Endothelial cell (in vitro differentiated cells): ENCODE results near the gene RASGEF1C. TPM values are rescaled to one million over a fixed set of nuclear protein-coding genes. Genes with fewer than 3 reads are reported as not detected.

Experiments
- DNase-seq: peaks from one replicate; pipeline ENCODE4 v3.0.0; 2021; ENCODE audit warnings: low spot score
- H3K27ac Mint-ChIP-seq: one replicate; pipeline ENCODE4 v1.8.0; 2021; ENCODE audit warnings: mixed read lengths, inconsistent platforms; ENCODE audit not compliant: unreplicated experiment
- H3K27me3 Mint-ChIP-seq: one replicate; pipeline ENCODE4 v1.8.0; 2021; ENCODE audit warnings: mild to moderate bottlenecking, moderate library complexity, mixed read lengths, inconsistent platforms; ENCODE audit not compliant: unreplicated experiment
- H3K36me3 Mint-ChIP-seq: one replicate; pipeline ENCODE4 v1.8.0; 2021; ENCODE audit warnings: mild to moderate bottlenecking, low read depth, mixed read lengths, inconsistent platforms; ENCODE audit not compliant: unreplicated experiment
- H3K4me1 Mint-ChIP-seq: one replicate; pipeline ENCODE4 v1.8.0; 2021; ENCODE audit warnings: mild to moderate bottlenecking, mixed read lengths, inconsistent platforms; ENCODE audit not compliant: unreplicated experiment
- H3K4me3 Mint-ChIP-seq: one replicate; pipeline ENCODE4 v1.8.0; 2021; ENCODE audit warnings: mild to moderate bottlenecking, mixed read lengths, inconsistent platforms; ENCODE audit not compliant: unreplicated experiment
- H3K9me3 Mint-ChIP-seq: one replicate; pipeline ENCODE4 v1.8.0; 2021; ENCODE audit warnings: mixed read lengths, inconsistent platforms; ENCODE audit not compliant: unreplicated experiment
- total RNA-seq: library from RNA; stranded (reverse); fragmentation: NEBNext Ultra II Directional; extraction: Animal tissue kit (Norgen Biotek cat#: 25700); gene quantifications from one replicate; pipeline ENCODE4 v1.2.1, GENCODE V29; 2021; ENCODE audit not compliant: unreplicated experiment
- TF ChIP-seq, protein P1 (sequence below): fragments of 200-600 bp; sonication (generic); IDR thresholded peaks from one replicate; pipeline ENCODE4 v1.5.0; 2021; ENCODE audit warnings: antibody characterized with exemption; ENCODE audit not compliant: unreplicated experiment

The RASGEF1C gene
- total RNA-seq, 1 donor from 2014 or later = 0.64 TPM

DNA sequence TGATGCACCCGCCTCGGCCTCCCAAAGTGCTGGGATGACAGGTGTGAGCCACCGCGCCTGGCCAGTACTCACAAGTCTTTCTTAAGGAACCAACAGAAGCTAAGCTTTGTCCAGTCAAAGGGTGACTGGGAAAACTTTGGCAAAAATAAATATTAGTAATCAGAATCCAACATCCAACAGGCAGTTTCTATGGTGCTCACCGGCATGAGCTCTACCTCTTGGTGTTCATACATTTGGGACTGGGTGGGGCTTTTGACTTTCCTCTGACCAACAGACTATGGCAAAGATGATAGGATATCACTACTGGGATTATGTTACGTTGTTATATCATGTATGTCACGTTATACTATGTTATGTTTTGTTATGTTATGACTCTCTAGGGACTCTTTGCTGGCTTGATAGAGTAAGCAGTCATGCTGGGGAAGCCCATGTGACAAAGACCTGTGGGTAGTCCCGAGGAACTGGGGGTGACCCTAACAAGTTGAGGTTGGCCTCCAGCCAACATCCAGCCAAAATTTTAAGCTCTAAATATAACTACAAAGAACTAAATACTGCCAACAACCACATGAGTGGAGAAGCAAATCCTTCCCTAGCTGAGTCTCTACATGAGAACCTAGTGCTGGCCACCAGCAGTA lies 6.0 kb downstream of the RASGEF1C start:
- Mint-ChIP-seq H3K4me1 (peaks cover under 1% of the 10 kb centered on the region), H3K9me3 (no peaks in the 10 kb centered on the region), H3K27ac (no peak overlapping the region), H3K27me3 (peaks cover 2% of the 10 kb centered on the region), H3K36me3 (no peaks in the 10 kb centered on the region), H3K4me3 (no peak overlapping the region)
- no peak for DNase-seq
- TF ChIP-seq, protein P1, sequence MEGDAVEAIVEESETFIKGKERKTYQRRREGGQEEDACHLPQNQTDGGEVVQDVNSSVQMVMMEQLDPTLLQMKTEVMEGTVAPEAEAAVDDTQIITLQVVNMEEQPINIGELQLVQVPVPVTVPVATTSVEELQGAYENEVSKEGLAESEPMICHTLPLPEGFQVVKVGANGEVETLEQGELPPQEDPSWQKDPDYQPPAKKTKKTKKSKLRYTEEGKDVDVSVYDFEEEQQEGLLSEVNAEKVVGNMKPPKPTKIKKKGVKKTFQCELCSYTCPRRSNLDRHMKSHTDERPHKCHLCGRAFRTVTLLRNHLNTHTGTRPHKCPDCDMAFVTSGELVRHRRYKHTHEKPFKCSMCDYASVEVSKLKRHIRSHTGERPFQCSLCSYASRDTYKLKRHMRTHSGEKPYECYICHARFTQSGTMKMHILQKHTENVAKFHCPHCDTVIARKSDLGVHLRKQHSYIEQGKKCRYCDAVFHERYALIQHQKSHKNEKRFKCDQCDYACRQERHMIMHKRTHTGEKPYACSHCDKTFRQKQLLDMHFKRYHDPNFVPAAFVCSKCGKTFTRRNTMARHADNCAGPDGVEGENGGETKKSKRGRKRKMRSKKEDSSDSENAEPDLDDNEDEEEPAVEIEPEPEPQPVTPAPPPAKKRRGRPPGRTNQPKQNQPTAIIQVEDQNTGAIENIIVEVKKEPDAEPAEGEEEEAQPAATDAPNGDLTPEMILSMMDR = no peak

DNA sequence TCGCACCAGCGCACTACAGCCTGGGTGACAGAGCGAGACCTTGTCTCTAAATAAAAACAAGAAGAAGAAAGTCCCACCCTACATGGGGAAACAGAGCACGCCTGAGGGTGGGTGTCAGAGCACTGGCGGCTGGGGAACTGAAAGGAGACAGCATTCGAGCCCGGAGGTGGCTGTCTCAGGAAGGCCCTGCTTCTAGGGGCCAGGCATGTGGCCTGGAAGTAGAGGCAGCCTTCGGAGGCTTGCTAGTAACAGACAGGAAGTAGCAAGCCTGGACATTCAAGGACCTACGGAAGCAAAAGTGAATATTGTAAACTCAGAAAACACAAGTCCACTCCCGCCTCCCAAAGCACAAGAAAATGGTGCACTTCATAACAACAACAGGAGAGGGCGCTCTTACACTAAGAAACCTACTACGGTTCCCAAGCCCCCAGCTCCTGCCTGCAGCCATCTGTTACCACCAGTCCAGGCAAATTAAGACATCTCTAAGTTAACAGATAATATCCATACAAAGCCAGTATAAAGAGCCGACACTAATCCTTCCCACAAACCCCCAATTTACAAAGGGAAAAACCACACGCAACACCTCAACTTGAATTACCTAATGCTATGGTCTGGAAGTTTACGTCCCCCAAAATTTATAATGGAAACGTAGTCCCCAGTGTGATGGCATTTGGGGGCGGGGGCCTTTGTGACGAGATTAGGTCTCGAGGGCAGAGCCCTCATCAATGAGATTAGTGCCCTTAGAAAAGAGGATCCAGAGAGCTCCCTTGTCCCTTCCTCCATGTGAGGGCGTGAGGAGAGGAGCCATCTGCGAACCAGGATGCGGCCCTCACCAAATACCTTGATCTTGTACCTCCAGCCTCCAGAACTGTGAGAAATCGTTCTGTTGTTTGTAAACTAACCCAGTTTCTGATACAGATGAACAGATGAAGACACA lies 7.7 kb downstream of the RASGEF1C start:
- Mint-ChIP-seq H3K4me1 (no peaks in the 10 kb centered on the region), H3K27me3 (no peaks in the 10 kb centered on the region), H3K4me3 (no peak overlapping the region), H3K36me3 (no peaks in the 10 kb centered on the region), H3K9me3 (no peaks in the 10 kb centered on the region), H3K27ac (no peak overlapping the region)
- TF ChIP-seq, protein P1 = peak; percentile 83
- peak; percentile 66 for DNase-seq

DNA sequence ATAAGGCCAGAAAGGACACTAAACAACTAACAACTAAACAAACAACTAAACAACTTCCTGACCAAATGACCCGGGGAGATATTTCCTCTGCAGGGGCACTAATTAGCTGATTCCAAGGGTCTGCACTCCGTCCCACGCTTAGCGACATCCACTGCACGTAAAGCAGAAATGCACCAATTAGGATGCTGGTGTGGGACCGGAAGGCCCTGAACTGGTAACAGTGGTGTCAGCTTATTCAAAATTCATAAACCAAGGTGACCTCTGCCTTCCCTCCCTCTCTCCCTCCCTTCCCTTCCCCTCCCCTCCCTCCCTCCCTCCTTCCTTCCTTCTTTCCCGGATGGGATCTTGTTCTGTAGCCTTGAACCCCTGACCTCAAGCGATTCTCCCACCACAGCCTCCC lies 9.6 kb downstream of the RASGEF1C start:
- no peak for DNase-seq
- TF ChIP-seq, protein P1 = no peak
- no peak overlapping the region for H3K27ac Mint-ChIP-seq
- H3K36me3 Mint-ChIP-seq = no peaks in the 10 kb centered on the region
- no peaks in the 10 kb centered on the region for H3K27me3 Mint-ChIP-seq
- no peaks in the 10 kb centered on the region for H3K9me3 Mint-ChIP-seq
- H3K4me1 Mint-ChIP-seq = no peaks in the 10 kb centered on the region
- H3K4me3 Mint-ChIP-seq = no peak overlapping the region

DNA sequence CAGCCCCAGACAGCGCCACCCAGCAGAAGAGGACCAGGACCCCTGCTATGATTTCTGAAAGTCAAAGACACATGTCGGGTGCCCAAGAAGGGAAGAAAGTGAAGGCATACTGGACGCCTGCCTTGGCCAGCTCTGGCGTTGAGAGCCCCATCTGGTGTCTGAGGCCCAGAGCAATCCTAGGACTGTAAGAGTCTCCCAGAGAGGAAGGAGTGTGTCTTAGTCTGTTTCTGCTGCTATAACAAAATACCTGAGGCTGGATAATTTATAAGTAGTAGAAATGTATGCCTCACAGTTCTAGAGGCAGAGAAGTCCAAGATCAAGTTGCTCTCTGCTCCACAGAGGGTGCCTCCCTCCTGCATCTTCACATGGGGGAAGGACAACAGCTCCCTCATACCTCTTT lies 10.8 kb downstream of the RASGEF1C start:
- H3K27ac Mint-ChIP-seq = no peak overlapping the region
- H3K36me3 Mint-ChIP-seq = no peaks in the 10 kb centered on the region
- H3K4me3 Mint-ChIP-seq = no peak overlapping the region
- H3K4me1 Mint-ChIP-seq = no peaks in the 10 kb centered on the region
- H3K9me3 Mint-ChIP-seq = no peaks in the 10 kb centered on the region
- DNase-seq = no peak
- TF ChIP-seq, protein P1 = no peak
- no peaks in the 10 kb centered on the region for H3K27me3 Mint-ChIP-seq
